PC-9 (cell line): Measurements from ENCODE around the gene KDM4B. TPM values are rescaled to one million over a fixed set of nuclear protein-coding genes. Genes with fewer than 3 reads are reported as not detected.

ENCODE experiments used
- BruUV-seq: library from RNA; stranded (reverse); fragments of 400-500 nt; replicated peaks from 2 replicates; lab custom pipeline; 2021; lab: Mats Ljungman, UMichigan
- CTCF ChIA-PET: fragments of 300-600 bp; sonication (Branson Sonifier 250); formaldehyde crosslinking; loops from one replicate; lab custom pipeline; 2022; ENCODE audit warnings: antibody characterized with exemption; lab: Charles Lee
- POLR2A ChIA-PET: fragments of 300-600 bp; sonication (Branson Sonifier 250); formaldehyde crosslinking; loops from one replicate; lab custom pipeline; 2022; ENCODE audit warnings: antibody characterized with exemption; ENCODE audit not compliant: unreplicated experiment; lab: Charles Lee
- DNase-seq, 2 experiments: peaks; one replicate each; pipeline versions ENCODE4 v3.0.0 to v3.0.0-alpha.2; 2015 to 2022; ENCODE audit warnings: mixed read lengths in 1 of 2
- H2AFZ ChIP-seq: fragments of 200-600 bp; sonication (generic); 2 replicates; pipeline ENCODE4 v1.8.1; 2017; ENCODE audit warnings: antibody characterized with exemption
- H3F3A ChIP-seq: fragments of 200-600 bp; sonication (generic); 2 replicates; pipeline ENCODE4 v1.8.1; 2017; ENCODE audit warnings: antibody characterized with exemption, mild to moderate bottlenecking, low read depth; ENCODE audit not compliant: insufficient read depth
- H3K27ac ChIP-seq: fragments of 200-600 bp; sonication (generic); 2 replicates; pipeline ENCODE4 v1.6.1; 2016; ENCODE audit warnings: mixed run types
- H3K27me3 ChIP-seq: fragments of 200-600 bp; sonication (generic); 2 replicates; pipeline ENCODE4 v1.6.1; 2016; ENCODE audit warnings: low read depth, mixed run types; ENCODE audit not compliant: insufficient read depth
- H3K36me3 ChIP-seq: fragments of 200-600 bp; sonication (generic); 2 replicates; pipeline ENCODE4 v1.6.1; 2016; ENCODE audit warnings: low read depth, mixed run types
- H3K4me1 ChIP-seq: fragments of 200-600 bp; sonication (generic); replicated peaks from 2 replicates; pipeline ENCODE4 v1.6.1; 2016; ENCODE audit warnings: mixed run types; ENCODE audit not compliant: insufficient read depth
- H3K4me2 ChIP-seq: fragments of 200-600 bp; sonication (generic); 2 replicates; pipeline ENCODE4 v1.6.1; 2017; ENCODE audit warnings: mixed run types
- H3K4me3 ChIP-seq: fragments of 200-600 bp; sonication (generic); 2 replicates; pipeline ENCODE4 v1.6.1; 2016; ENCODE audit warnings: mixed run types
- H3K79me2 ChIP-seq: fragments of 200-600 bp; sonication (generic); 2 replicates; pipeline ENCODE4 v1.6.1; 2017; ENCODE audit warnings: low read depth, mixed run types
- H3K9me2 ChIP-seq: fragments of 200-600 bp; sonication (generic); 2 replicates; pipeline ENCODE4 v1.8.1; 2017; ENCODE audit warnings: mild to moderate bottlenecking; ENCODE audit not compliant: insufficient read depth
- H3K9me3 ChIP-seq: fragments of 200-600 bp; sonication (generic); 2 replicates; pipeline ENCODE4 v1.8.1; 2016; ENCODE audit warnings: low read depth; ENCODE audit not compliant: insufficient read depth
- H4K20me1 ChIP-seq: fragments of 200-600 bp; sonication (generic); 2 replicates; pipeline ENCODE4 v1.8.1; 2017; ENCODE audit not compliant: insufficient read depth
- CTCF ChIP-seq: fragments of 200-600 bp; sonication (generic); conservative IDR thresholded peaks from 2 replicates; pipeline ENCODE4 v1.6.1; 2017; ENCODE audit warnings: mixed run types, antibody characterized with exemption, mild to moderate bottlenecking, moderate library complexity
- EZH2 ChIP-seq: fragments of 200-600 bp; sonication (generic); IDR thresholded peaks from 2 replicates; pipeline ENCODE4 v1.8.0; 2017; ENCODE audit warnings: antibody characterized with exemption, low read depth
- intact Hi-C: fragments of 100-400 bp; cut with micrococcal nuclease; formaldehyde crosslinking; loops from one replicate; pipeline ENCODE4 v1.10.0; 2022; ENCODE audit not compliant: unreplicated experiment
- total RNA-seq: library from RNA; stranded (reverse); gene quantifications from 2 replicates; pipeline ENCODE4 v1.2.3, GENCODE V29; 2021

KDM4B gene
- total RNA-seq, 1 experiment from 2014 or later, result 19.5 TPM

- H3K79me2 ChIP-seq, result no peaks in the 10 kb centered on the region
- TF ChIP-seq EZH2 (no peak), CTCF (no peak)
- no peaks in the 10 kb centered on the region for H4K20me1 ChIP-seq
- no peak overlapping the region for H3K4me3 ChIP-seq
- H3K27me3 ChIP-seq, result no peaks in the 10 kb centered on the region
- H3K4me1 ChIP-seq, result no peaks in the 10 kb centered on the region
- ChIA-PET CTCF (no interaction called here), POLR2A (interaction anchor here (0.5 kb wide), 1 partner anchor 182 kb away, joined by 3 read pairs; the partner anchor contains the start of gene KDM4B)
- BruUV-seq, result no TSS peak
- no peaks in the 10 kb centered on the region for H3K36me3 ChIP-seq
- H2AFZ ChIP-seq, result no peak overlapping the region
- intact Hi-C loops, result no loop called here
- no peaks in the 10 kb centered on the region for H3F3A ChIP-seq
- no peak overlapping the region for H3K4me2 ChIP-seq
- DNase-seq, result no peak
- H3K9me3 ChIP-seq, result no peaks in the 10 kb centered on the region
- H3K9me2 ChIP-seq, result no peaks in the 10 kb centered on the region
- no peak overlapping the region for H3K27ac ChIP-seq
Observed at GRCh38 chr19:5149932-5150901, 181.3 kb downstream of the KDM4B start.

DNA sequence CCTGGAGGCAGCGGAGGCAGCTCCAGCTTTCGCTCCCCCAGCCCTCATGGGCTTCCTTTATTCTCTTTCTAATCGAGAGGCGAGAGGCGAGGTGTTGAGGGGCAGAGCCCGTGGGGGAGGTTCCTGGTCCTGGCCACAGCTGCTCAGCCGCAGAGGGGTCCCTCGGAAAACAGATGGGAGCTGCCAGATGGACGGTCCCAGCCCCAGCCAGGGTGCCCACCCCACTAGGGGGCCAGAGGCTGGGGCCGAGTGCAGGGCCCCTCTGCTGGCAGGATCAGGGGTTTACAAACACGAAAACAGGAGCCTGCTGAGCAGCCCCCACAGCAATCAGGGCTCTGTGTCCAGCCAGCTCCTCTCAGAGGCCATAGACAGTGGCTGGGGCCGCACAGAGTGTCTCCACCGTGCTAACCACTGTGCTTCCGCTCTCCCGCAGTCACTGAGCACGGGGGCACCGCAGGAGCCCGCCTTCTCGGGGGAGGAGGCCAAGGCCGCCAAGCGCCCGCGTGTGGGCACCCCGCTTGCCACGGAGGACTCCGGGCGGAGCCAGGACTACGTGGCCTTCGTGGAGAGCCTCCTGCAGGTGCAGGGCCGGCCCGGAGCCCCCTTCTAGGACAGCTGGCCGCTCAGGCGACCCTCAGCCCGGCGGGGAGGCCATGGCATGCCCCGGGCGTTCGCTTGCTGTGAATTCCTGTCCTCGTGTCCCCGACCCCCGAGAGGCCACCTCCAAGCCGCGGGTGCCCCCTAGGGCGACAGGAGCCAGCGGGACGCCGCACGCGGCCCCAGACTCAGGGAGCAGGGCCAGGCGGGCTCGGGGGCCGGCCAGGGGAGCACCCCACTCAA is 182.2 kb downstream of the KDM4B start:
- BruUV-seq, result no TSS peak
- no peaks in the 10 kb centered on the region for H3F3A ChIP-seq
- no peaks in the 10 kb centered on the region for H3K4me1 ChIP-seq
- H4K20me1 ChIP-seq, result no peaks in the 10 kb centered on the region
- no peak for DNase-seq
- no peak overlapping the region for H2AFZ ChIP-seq
- H3K9me3 ChIP-seq, result no peaks in the 10 kb centered on the region
- intact Hi-C loops, result no loop called here
- no peak for TF ChIP-seq EZH2
- TF ChIP-seq CTCF, result no peak
- H3K9me2 ChIP-seq, result no peaks in the 10 kb centered on the region
- no peak overlapping the region for H3K27ac ChIP-seq
- CTCF ChIA-PET, result no interaction called here
- no peaks in the 10 kb centered on the region for H3K27me3 ChIP-seq
- H3K36me3 ChIP-seq, result no peaks in the 10 kb centered on the region
- POLR2A ChIA-PET, result no interaction called here
- H3K4me2 ChIP-seq, result no peak overlapping the region
- no peaks in the 10 kb centered on the region for H3K79me2 ChIP-seq
- H3K4me3 ChIP-seq, result no peak overlapping the region

DNA sequence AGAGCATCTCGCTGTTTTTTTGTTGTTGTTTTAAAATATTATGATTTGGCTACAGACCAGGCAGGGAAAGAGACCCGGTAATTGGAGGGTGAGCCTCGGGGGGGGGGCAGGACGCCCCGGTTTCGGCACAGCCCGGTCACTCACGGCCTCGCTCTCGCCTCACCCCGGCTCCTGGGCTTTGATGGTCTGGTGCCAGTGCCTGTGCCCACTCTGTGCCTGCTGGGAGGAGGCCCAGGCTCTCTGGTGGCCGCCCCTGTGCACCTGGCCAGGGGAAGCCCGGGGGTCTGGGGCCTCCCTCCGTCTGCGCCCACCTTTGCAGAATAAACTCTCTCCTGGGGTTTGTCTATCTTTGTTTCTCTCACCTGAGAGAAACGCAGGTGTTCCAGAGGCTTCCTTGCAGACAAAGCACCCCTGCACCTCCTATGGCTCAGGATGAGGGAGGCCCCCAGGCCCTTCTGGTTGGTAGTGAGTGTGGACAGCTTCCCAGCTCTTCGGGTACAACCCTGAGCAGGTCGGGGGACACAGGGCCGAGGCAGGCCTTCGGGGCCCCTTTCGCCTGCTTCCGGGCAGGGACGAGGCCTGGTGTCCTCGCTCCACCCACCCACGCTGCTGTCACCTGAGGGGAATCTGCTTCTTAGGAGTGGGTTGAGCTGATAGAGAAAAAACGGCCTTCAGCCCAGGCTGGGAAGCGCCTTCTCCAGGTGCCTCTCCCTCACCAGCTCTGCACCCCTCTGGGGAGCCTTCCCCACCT is 183.3 kb downstream of the KDM4B start:
- ChIA-PET CTCF (no interaction called here), POLR2A (no interaction called here)
- DNase-seq, result no peak
- Histone ChIP-seq H3F3A (no peaks in the 10 kb centered on the region), H3K27ac (no peak overlapping the region), H3K27me3 (no peaks in the 10 kb centered on the region), H3K36me3 (no peaks in the 10 kb centered on the region), H3K4me2 (no peak overlapping the region), H3K4me1 (no peaks in the 10 kb centered on the region), H3K9me2 (no peaks in the 10 kb centered on the region), H4K20me1 (no peaks in the 10 kb centered on the region), H3K4me3 (no peak overlapping the region), H3K9me3 (no peaks in the 10 kb centered on the region), H3K79me2 (no peaks in the 10 kb centered on the region), H2AFZ (no peak overlapping the region)
- no TSS peak for BruUV-seq
- intact Hi-C loops, result no loop called here
- TF ChIP-seq EZH2 (no peak), CTCF (no peak)
